Kidney epithelial cell (primary cell): ENCODE results near the gene CFHR5. TPM values are rescaled to one million over a fixed set of nuclear protein-coding genes. Genes with fewer than 3 reads are reported as not detected.

ENCODE experiments used
- DNase-seq: peaks from one replicate; pipeline ENCODE4 v3.0.0-alpha.2; 2010; ENCODE audit warnings: low read depth
- H3K27me3 ChIP-seq: 2 replicates; pipeline ENCODE4 v1.6.0; 2011; ENCODE audit warnings: low read length; ENCODE audit not compliant: control insufficient read depth, insufficient read depth
- H3K36me3 ChIP-seq: 2 replicates; pipeline ENCODE4 v1.5.1; 2011; ENCODE audit warnings: low read length; ENCODE audit not compliant: control insufficient read depth, insufficient read depth
- H3K4me3 ChIP-seq: 2 replicates; pipeline ENCODE4 v1.5.1; 2011; ENCODE audit warnings: low read depth, mild to moderate bottlenecking, control low read depth, low read length
- total RNA-seq: library from RNA; depleted of rRNA; stranded (reverse); fragments of >200 nt; gene quantifications from 2 replicates; pipeline ENCODE4 v1.2.3, GENCODE V29; 2015
- TF ChIP-seq, protein P1 (sequence below): IDR thresholded peaks from 2 replicates; pipeline ENCODE4 v1.5.1; 2011; ENCODE audit warnings: mild to moderate bottlenecking, moderate library complexity, low read length, control low read depth, inconsistent platforms; ENCODE audit not compliant: insufficient read depth, poor library complexity, severe bottlenecking

CFHR5 gene
- total RNA-seq, 1 donor from 2014 or later = not detected

DNA sequence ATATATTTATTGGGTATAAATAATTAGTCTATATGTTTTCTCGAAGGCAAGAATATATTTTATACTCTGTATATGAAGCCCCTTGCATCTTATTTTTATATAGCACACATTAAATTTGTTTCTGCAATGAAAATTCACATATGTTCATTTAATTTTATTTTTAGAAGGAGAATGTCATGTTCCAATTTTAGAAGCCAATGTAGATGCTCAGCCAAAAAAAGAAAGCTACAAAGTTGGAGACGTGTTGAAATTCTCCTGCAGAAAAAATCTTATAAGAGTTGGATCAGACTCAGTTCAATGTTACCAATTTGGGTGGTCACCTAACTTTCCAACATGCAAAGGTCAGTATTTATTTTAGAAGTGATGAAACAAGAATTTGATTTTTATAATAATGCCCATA, 16.6 kb downstream of the CFHR5 start:
- H3K36me3 ChIP-seq = no peaks in the 10 kb centered on the region
- DNase-seq = no peak
- H3K4me3 ChIP-seq = no peak overlapping the region
- TF ChIP-seq, protein P1, sequence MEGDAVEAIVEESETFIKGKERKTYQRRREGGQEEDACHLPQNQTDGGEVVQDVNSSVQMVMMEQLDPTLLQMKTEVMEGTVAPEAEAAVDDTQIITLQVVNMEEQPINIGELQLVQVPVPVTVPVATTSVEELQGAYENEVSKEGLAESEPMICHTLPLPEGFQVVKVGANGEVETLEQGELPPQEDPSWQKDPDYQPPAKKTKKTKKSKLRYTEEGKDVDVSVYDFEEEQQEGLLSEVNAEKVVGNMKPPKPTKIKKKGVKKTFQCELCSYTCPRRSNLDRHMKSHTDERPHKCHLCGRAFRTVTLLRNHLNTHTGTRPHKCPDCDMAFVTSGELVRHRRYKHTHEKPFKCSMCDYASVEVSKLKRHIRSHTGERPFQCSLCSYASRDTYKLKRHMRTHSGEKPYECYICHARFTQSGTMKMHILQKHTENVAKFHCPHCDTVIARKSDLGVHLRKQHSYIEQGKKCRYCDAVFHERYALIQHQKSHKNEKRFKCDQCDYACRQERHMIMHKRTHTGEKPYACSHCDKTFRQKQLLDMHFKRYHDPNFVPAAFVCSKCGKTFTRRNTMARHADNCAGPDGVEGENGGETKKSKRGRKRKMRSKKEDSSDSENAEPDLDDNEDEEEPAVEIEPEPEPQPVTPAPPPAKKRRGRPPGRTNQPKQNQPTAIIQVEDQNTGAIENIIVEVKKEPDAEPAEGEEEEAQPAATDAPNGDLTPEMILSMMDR = no peak
- no peaks in the 10 kb centered on the region for H3K27me3 ChIP-seq

GRCh38 chr1:196997423-196997822, 20.1 kb downstream of the CFHR5 start:
- Histone ChIP-seq H3K27me3 (no peaks in the 10 kb centered on the region), H3K4me3 (no peak overlapping the region), H3K36me3 (no peaks in the 10 kb centered on the region)
- DNase-seq = no peak
- TF ChIP-seq, protein P1 = no peak

DNA sequence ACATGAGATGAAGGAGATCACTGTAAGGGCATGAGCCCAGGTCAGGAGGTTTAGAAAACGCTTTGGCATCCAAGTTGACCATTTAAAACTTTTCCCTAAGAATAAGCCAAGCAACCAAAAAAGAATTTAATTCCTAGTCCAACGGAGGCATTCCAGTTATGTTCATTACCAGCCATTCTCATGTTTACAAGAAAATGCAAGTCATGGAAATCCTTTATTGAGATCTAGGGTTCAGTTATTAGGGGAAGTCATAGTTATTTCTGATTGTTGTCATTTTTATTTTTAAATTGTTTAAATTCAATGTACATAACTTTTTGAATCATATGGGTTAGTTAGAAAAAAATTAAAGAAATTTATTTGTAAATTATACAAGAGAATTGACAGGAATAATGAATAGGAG, 24.5 kb downstream of the CFHR5 start:
- TF ChIP-seq, protein P1 = no peak
- DNase-seq = no peak
- Histone ChIP-seq H3K36me3 (no peaks in the 10 kb centered on the region), H3K4me3 (no peak overlapping the region), H3K27me3 (no peaks in the 10 kb centered on the region)

GRCh38 chr1:197003132-197003531, 25.8 kb downstream of the CFHR5 start:
- DNase-seq = no peak
- Histone ChIP-seq H3K36me3 (no peaks in the 10 kb centered on the region), H3K4me3 (no peak overlapping the region), H3K27me3 (no peaks in the 10 kb centered on the region)
- TF ChIP-seq, protein P1 = no peak

- H3K4me3 ChIP-seq = no peak overlapping the region
- H3K27me3 ChIP-seq = no peaks in the 10 kb centered on the region
- DNase-seq = no peak
- no peaks in the 10 kb centered on the region for H3K36me3 ChIP-seq
- TF ChIP-seq, protein P1 = no peak
These were observed 31.5 kb downstream of the CFHR5 start for GRCh38 chr1:197008861-197009260.

DNA sequence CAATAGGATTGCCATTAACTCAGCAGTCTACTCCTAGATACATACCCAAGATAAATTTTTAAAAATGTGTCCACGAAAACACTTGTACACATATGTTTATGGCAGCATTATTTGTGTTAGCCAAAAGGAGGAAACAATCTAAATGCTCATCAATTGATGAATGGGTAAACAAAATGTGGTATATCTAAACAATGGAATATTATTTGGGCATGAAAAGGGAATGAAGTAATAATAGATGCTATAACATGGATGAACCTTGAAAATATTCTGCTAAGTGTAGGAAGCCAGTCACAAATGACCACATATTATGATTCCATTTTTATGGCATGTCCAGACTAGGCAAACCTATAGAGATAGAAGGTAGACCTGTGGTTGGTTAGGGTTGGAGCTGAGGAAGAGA, 34.3 kb downstream of the CFHR5 start:
- TF ChIP-seq, protein P1 = no peak
- Histone ChIP-seq H3K27me3 (no peaks in the 10 kb centered on the region), H3K4me3 (no peak overlapping the region), H3K36me3 (no peaks in the 10 kb centered on the region)
- no peak for DNase-seq
